Activated CD4-positive, alpha-beta T cell treated with anti-CD3 and anti-CD28 coated beads, Interleukin-2, amount 50 U/mL, for 4 hours (primary cell): Measurements from ENCODE around the gene ASAP2.
"Not testable (repeated sequence)": the region's sequence is repeated elsewhere in the genome, so short reads cannot be mapped to it uniquely, and the experiment has no call there.

Experiments
- DNase-seq, 2 experiments: peaks; one replicate each; pipeline ENCODE4 v3.0.0-alpha.2; 2020

The ASAP2 gene

DNA sequence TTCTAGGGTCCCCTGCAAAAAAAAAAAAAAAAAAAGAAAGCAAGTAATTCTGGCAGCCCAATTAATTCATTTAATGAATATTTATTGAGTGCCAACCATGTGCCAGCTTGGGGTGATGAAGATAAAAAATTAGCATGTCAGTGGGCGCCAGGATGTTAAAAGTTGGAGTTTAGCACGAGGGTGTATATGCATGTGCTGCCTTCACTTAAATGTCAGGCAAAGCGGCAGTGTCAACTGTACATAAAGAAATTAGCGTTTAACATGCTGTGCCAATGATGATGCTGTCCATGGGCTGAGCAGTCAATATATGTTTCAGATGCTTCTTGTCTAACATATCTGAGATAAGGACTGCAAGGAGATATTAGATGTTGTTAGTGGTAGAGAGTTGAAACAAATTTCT, 49.5 kb downstream of the ASAP2 start:
- DNase-seq, result no peak

DNA sequence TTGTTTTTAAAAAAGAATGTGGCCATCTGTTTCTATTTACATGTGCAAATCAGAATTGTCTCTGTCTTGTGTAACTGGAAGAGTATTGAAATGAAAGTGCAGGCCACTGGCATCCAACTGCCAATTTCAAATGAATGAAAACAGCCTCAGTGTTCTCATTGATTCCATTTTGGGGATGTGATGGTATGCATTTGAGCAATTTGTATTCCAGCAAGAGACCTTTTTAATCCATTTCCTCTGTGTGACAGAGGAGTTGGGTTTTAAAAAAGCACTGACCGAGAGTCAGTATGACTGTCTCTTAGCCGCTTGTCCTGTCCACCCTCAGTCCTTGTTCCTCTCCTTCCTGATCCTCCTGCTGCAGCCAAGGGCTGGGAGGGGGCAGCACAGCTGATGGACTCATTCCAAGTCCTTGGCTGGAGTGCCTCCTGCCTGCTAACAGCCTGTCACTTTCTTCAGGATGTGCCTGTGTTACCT, 50.0 kb downstream of the ASAP2 start:
- DNase-seq, result no peak

DNA sequence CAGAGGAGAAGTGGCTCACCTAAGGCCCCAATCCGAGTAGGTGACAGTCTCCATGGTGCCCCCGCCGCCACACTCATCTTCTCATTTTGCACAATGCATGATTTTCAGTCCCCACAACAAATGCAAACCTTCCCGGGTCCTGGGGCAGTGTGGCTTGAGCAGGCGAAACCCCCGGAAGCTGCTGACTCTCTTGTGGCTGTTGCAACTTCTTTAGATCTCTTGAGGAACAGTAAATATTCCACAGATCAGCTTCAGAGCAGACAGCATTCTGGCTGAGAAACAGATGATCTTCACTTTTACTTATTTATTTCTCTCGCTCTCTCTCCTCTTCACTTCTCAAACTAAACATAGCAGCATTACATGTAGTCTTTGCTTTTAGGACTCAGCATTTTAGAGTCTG, 51.9 kb downstream of the ASAP2 start:
- DNase-seq, result no peak

DNA sequence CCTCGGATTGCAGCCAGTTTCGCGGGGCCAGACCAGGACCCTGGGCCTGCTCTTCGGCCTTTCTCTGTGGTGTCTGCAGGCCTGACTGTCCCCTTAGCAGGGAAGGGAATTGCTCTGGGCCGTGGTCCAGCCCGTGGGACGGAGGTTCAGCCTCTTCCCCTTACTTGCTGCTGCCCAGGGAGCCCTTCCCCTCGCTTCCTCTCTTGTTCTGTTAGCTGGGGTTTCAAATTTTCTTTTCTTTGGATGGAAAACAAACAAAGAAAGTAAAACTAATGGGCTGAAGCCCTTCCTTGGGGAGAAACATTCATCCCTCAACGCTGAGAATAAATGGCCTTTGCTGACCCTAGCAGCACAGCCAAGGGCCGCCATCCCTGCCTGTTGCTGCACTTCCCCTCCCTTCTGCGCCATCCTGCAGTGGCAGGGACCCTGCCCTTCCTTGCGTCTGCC, 52.4 kb downstream of the ASAP2 start:
- no peak for DNase-seq

DNA sequence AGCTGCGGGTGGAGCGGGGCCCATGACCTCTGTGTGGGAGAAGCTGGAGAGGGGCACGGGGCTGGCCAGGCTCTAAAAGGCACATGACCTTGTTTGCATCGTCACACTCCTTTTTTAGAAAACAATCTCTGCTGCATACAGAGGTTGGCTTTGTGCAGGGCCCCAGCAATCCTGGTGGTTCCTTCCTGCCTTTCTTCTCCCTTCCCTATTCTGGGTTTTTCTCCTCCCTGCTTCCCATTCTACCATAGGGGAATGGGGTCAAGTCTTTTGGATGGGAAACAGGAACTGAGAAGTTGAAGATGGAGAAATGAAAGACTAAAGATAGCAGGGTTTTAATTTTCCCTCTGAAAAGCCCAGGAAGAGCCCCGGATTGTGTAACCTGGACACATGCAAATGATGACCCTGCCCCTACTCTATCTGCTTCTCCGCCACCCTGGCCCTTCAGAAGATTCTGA, 53.9 kb downstream of the ASAP2 start:
- DNase-seq, result no peak

DNA sequence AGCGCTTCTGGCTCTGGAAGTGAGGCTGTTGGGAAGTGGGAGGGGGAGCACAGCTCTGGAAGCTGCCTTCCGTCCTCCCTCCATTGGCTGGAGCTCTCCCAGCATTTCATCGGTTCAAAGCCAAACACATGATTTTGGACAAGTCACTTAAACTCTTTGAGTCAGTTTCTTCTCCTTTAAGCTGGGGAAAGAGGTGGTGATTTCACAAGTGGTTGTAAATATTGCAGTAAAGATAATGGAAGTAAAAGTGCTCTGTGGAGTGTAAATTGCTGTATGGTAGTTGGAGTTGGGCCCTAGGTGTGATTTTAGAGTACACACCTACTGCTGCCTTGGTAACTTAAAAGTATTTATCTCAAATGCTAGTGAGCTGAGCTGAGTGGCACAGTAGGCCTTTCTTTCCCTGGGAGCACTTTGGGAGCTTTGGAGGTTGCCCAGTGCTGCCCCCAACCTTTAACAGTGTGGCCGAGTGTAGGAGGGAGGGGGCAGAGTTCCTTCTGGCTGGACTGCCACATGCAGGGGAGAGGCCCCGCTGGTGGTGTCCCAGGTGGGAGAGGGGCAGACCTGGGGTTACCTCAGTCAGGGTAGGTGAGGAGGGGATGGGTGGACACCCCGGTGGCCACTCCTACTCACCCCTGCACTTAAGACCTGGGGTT, 54.7 kb downstream of the ASAP2 start:
- no peak for DNase-seq

DNA sequence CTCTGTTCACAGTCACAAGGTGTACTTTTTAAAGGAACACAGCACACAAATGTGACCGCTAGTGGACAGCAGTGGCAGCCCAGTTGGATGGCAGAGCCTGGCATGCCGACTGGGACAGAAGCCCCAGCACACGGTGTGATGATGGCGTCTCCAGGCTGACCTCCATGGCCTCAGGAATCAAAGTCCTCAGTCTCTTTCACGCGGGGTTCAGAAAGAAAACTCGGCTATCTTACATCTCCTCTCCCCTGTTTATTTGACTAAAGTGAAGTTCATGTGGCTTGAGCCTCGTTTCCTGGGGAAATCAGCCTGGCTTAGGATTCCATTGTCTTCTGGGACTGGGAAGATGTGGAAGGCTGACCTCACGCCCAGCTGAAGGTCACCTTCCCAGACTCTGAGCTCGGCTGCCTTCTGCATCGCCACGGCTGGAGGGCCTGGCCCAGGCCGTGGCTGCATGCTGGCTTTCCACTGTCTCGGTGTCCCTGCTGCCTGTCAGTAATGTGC, 56.1 kb downstream of the ASAP2 start:
- DNase-seq, result no peak

DNA sequence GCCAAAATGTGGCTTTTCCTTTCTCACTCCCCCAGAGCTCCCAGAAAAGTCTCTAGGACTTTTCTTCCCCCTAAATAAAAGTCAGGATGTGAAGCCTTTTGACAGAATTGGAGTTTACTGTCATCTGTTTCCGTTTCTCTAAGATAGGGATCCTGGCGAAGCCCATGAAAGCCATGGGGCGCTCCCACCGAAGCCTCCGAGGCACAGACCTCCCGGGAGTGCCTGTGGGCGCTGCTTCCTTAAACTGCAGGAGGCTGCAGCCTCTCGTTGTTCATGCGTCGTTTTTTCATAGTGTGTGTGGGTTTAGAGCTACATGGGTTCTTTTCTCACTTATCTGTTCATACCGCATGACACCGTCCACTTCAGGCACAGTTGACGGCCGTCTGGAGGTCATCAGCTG, 56.8 kb downstream of the ASAP2 start:
- no peak for DNase-seq

DNA sequence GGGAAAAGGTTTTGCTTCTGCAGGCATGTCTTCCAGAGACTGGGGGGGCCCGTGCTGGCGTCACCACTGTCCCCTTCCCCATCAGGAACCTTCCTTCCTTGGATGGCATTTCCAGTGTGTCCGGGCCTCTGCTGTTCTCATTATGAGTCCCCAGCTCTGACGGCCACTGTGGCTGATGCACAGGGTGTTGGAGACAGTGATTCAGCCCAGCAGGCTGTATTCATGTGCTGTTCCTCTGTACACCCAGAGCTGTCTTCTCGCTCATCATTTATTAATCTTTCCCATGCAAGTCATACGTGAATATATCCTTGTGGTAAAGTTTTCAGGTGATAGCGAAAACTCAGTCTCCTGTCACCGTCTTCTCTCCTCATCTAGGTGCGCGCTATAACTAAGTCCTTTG, 57.7 kb downstream of the ASAP2 start:
- DNase-seq, result no peak

DNA sequence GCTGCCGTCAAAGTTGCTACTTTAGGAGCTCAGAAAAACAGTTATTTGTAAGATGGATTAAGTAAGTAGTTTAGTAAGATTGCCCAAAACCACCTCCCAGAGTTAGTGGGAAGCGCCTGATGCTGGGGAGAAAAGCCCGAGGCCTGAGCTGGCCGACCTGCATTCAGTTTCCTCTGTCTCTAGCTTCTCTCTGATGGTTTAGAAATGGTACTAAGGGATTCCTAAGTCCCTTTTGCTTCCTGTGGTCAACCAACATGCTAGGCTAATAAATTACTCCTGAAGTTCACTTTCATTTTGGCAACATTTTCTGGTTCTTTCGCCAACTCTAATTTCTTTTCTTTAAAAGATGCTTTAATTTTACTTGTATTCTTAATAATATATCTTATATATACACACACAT, 60.1 kb downstream of the ASAP2 start:
- DNase-seq, result no peak

DNA sequence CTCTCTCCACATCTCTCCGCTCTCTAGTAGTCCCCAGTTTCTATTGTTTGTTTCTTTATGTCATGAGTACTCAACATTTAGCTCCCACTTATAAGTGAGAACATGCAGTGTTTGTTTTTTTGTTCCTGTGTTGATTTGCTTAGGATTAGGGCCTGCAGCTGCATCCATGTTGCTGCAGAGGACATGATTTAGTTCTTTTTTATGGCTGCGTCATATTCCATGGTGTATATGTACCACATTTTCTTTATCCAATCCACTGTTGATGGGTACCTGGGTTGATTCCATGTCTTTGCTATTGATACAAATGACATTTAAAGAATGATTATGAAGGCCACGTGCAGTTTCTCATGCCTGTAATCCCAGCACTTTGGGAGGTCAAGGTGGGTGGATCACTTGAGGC, 60.7 kb downstream of the ASAP2 start:
- DNase-seq, result not testable (repeated sequence)

DNA sequence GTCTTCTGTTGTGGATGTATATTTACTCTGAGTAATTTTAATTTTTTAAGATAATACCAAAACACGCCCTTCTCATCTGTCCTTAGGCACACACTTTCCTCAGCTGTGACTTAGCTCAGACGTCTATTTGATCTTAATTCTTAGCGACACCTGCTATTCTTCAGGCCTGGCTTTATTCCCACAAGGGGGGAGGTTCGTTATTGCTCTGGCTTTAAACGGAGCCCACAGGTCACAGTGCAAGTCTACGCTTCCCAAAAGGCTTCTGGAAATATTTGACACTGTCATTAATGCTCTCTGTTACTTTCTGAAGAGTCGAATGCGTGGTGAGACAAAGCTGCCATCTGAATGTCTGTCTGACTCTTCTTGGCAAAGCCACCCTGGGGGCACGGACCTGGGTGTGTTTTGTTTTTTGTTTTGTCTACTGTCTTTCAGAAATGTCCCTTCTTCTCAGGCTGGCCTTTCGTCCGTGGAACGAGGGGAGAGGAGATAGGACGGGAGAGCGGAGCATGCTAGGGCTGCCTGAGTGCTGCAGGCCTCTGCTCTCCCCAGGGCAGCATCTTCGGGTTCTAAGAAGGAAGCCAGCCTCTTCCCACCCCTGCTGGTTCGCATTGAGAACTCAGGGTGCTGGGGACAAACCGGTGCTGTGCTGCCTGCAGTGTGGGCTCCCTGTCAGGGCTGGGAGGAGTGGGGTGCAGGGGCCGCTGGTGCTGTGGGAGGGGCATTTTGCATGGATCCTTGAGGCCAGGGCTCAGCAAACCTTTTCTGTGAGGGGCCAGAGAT, 61.9 kb downstream of the ASAP2 start:
- DNase-seq, result no peak

DNA sequence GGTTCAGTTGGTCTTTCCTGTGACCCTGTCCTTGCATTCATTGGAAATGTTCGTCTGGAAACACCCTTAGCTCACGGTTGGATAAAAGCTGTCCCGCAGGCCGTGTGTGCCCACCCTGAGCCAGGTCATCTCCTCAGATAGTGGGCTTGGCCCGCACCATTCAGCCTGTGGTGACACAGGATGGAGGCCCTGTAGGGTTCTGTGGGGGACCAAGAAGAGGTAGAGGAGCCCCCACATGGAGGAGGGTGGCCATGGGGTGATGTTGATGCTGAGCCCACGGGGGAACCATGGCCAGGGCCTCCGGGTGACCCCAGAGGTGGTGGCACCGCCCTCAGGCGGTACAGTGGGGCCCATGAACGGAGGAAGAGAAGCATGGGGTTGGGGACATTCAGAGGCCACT, 62.7 kb downstream of the ASAP2 start:
- no peak for DNase-seq

DNA sequence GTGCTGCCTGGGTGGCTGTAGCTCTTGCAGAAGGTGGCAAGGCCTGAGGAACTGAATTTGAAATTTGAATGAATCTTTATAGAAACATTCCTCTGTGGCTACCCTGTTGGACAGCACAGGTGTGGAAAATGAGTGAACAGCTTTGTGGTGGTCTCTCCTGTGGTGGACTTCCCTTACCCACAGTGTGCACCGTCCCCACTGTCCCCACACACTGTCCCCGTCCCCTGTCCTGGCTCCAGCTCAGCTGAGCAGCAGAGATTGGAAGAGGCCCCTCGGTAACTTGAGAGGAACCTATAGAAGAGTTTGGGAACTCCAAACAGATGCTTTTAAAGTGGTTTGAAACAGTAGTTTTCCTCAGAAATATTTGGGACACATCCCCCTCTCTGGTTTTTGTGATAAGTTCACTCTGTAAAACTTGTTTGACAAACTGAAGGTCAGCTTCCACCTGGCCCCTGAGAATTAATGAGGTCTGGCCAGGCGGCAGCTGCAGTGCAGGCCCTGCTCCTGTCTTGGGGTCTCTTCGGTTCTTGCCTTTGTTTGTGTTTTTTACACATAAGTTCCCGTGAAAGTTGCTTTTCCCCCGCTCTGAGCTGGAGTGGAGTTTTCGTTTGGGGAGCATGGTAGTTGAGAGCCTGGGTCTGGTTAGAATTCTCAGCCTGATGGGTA, 63.2 kb downstream of the ASAP2 start:
- DNase-seq, result no peak

DNA sequence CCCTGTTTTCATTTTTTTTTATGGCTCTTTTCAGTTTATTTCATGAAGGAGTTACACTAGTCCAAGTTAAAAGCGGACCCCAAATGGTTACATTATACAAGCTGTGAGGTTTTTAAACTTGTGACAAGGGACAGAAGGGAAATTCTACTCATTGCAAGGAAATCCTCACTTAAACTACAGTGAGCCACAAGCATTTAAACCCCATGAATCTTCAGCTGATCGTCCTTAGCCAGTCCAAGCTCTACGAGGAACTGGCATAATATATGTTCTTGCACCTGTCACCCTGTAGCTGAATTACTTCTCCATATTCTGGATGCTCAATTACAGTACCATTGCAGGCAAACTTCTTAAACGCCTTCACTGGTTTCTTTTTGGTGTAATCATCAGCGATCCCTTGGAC, 64.5 kb downstream of the ASAP2 start:
- no peak for DNase-seq

DNA sequence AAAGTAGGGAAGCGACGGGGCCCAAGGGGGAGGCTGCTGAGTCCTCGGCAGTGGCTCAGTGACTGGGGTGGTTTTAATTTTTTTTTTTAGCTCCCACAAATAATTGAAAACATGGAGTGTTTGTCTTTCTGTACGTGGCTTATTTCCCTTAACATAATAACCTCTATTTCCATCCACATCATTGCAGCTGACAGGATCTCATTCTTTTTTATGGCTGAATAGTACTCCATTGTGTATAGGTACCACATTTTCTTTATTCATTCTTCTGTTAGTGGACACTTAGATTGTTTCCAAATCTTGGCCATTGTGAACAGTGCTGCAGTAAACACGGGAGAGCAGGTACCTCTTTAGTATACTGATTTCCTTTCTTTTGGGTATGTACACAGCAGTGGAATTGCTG, 65.1 kb downstream of the ASAP2 start:
- no peak for DNase-seq

DNA sequence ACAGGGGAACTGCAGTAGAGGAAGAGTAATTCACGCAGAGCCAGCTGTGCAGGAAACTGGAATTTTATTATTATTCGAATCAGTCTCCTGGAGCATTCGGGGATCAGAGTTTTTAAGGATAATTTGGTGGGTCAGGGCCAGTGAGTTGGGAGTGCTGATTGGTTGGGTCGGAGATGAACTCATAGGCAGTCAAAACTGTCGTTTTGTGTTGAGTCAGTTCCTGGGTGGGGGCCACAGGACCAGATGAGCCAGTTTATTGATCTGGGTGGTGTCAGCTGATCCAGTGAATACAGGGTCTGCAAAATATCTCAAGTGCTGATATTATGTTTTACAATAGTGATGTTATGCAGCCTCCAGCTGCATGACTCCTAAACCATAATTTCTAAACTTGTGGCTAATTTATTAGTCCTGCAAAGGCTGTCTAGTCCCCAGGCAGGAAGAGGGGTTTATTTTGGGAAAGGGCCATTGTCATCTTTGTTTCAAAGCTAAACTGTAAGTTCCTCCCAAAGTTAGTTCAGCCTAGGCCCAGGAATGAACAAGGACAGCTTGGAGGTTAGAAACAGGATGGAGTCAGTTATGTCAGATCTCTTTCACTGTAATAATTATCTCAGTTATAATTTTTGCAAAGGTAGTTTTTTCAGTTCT, 67.0 kb downstream of the ASAP2 start:
- DNase-seq, result no peak

DNA sequence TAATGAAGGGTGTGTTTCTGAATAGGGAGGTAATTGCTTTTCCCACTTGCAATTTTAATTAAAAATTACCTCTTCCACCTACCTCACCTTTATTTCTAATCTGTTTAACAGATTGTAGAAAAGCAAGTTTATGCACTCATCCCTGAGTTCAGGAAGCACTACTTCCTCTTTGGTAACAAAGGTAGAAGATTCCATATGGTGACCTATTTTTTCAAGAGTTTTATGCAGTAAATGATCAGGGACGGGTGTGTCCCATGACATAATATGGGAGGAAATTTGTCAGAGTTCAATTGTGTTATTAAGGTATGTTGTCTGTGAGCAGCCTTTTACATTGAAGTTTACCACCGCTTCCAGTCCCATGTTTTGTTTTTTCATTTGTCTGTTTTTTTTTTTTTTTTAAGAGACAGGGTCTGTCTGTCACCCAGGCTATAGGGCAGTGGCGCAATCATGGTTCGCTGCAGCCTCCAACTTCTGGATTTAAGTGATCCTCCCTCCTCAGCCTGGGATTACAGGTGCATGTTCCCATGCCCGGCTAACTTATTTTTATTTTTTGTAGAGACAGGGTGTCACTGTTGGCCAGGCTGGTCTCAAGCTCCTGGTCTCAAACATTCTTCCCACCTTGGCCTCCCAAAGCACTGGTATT, 68.2 kb downstream of the ASAP2 start:
- DNase-seq, result no peak

DNA sequence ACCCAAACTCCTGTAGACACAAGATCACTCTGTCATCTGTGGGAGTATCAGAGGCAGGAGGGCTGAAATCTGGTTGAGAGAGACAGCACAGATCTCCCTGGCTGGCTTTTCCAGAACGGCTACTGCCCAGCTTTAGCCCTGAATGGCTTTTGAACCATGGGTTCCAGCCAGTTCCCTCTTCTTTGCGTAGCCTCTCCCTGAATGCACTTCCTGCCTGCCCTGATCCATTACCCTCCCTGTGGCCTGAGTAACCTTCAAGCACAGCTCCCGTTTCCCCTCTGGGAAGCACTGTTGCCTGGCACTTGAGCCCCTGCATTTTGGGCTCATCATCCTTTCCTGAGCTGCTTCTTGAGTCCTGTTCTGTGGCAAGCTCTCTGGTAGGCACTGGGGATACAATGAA, 68.8 kb downstream of the ASAP2 start:
- no peak for DNase-seq

DNA sequence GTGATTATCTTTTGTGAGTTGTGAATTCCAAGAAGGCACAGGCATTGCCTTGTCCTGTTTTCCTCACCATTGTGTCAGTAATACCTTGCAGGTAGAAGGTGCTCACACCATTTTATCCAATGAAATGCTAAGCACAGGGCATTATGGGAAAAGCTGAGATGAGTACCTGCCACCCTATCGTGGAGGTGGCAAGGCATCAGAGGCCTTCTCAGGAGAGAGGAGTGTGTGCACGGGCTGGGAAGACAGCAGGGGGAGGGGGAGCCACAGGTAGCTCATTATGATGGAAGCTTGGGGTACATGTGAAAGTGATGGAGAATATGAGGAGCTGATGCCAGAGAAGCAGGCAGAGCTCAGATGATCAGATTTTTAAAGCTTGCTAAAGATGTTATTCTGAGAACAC, 69.5 kb downstream of the ASAP2 start:
- DNase-seq, result no peak

DNA sequence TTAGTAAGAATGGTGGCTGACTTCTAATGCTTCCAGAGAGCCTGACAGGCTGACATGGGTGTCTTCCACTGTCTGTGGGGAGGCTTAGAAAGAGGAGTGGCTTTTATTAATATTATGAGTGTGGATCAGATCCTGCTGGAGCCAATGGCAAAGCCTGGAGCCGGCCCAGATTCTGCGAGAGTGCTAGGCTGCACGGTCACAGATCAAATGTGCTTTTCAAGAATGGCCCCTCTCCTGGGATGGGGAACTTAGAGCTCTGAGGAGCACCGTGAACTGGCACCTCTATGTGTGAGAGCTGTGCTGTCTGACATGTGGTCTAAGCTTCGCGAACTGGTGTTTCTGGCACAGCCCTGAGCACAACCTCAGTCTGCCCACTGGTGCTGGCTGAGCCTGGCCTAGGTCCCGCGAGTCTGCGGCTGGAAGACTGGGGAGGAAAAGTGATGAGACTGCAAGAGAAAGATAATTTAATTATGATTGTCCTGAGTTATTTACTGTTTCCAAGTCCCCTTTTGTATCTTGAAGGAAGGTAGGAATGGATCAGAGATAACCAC, 70.4 kb downstream of the ASAP2 start:
- DNase-seq, result no peak

DNA sequence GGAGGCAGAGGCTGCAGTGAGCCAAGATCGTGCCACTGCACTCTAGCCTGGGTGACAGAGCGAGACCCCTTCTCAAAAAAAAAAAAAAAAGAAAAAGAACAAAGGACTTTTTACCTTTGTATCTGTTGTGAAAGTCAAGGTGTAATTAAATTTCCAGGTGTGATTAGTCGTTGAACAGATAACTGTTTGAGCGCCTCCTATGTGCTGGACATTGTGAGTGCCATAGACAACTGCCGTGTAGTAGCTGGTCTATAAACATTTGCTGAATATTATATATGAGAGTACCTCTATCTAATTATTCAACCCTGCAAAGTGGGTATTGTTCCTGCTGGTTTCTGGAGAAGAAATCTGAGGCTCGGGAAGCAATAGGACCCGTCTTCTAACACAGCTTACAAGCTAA, 71.8 kb downstream of the ASAP2 start:
- no peak for DNase-seq
